ENCODE data around the gene CYB5R3.
"Not testable (repeated sequence)": the region's sequence is repeated elsewhere in the genome, so short reads cannot be mapped to it uniquely, and the experiment has no call there.

GRCh38 chr22:42567950-42568349 is 81.2 kb downstream of the CYB5R3 start:
- TF ChIP-seq, protein P1, sequence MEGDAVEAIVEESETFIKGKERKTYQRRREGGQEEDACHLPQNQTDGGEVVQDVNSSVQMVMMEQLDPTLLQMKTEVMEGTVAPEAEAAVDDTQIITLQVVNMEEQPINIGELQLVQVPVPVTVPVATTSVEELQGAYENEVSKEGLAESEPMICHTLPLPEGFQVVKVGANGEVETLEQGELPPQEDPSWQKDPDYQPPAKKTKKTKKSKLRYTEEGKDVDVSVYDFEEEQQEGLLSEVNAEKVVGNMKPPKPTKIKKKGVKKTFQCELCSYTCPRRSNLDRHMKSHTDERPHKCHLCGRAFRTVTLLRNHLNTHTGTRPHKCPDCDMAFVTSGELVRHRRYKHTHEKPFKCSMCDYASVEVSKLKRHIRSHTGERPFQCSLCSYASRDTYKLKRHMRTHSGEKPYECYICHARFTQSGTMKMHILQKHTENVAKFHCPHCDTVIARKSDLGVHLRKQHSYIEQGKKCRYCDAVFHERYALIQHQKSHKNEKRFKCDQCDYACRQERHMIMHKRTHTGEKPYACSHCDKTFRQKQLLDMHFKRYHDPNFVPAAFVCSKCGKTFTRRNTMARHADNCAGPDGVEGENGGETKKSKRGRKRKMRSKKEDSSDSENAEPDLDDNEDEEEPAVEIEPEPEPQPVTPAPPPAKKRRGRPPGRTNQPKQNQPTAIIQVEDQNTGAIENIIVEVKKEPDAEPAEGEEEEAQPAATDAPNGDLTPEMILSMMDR (conservative IDR thresholded peaks at IDR 0.05; ENCODE audit: low read depth, low read length), result not testable (repeated sequence)
- not testable (repeated sequence) for TF ChIP-seq EZH2 (IDR thresholded peaks at IDR 0.05; ENCODE audit: borderline replicate concordance, low read depth, low read length, poor library complexity, severe bottlenecking)
